HEK293 (cell line): ENCODE data around the gene PPARGC1A.

Experiments
- CTCF ChIA-PET: fragments of 350-600 bp; formaldehyde crosslinking; extraction: SDS; loops from one replicate; lab custom pipeline; 2021; ENCODE audit warnings: antibody characterized with exemption; lab: Yijun Ruan, JAX
- POLR2A ChIA-PET: fragments of 300-600 bp; formaldehyde crosslinking; extraction: SDS; loops from one replicate; lab custom pipeline; 2020; ENCODE audit warnings: antibody characterized with exemption, inconsistent platforms; lab: Yijun Ruan, JAX
- H3K27ac ChIP-seq: fragments of 200-500 bp; sonication (Bioruptor generic); 2 replicates; pipeline ENCODE4 v1.5.1; 2014; ENCODE audit warnings: low read depth, low read length, control low read depth, inconsistent platforms; ENCODE audit errors: extremely low read depth
- H3K36me3 ChIP-seq, 2 experiments: fragments of 200-500 bp in 1 of 2; sonication (Bioruptor generic) in 1 of 2; 1 replicate in 1 of 2; 2 replicates in 1 of 2; pipeline ENCODE4 v1.5.1; 2014 to 2017; ENCODE audit warnings: inconsistent platforms in 2 of 2, low read length in 2 of 2; ENCODE audit not compliant: control insufficient read depth in 2 of 2, insufficient read depth in 1 of 2
- H3K4me1 ChIP-seq: fragments of 200-500 bp; sonication (Bioruptor generic); 2 replicates; pipeline ENCODE4 v1.5.1; 2014; ENCODE audit warnings: mild to moderate bottlenecking, low read length, inconsistent platforms; ENCODE audit not compliant: control insufficient read depth, insufficient read depth
- H3K4me3 ChIP-seq: 2 replicates; pipeline ENCODE4 v1.5.1; 2011; ENCODE audit warnings: low read depth, mild to moderate bottlenecking, control low read depth, low read length, moderate library complexity
- H3K9me3 ChIP-seq: fragments of 200-500 bp; sonication (Bioruptor generic); 2 replicates; pipeline ENCODE4 v1.5.1; 2014; ENCODE audit warnings: low read depth, low read length, inconsistent platforms; ENCODE audit not compliant: control insufficient read depth, insufficient read depth
- BCL11A ChIP-seq: fragments of 450-650 bp; formaldehyde crosslinking; IDR thresholded peaks from 2 replicates; pipeline ENCODE4 v1.5.1; 2016; ENCODE audit warnings: low read depth, missing biosample characterization, missing genetic modification characterization
- BCL11B ChIP-seq: fragments of 450-650 bp; formaldehyde crosslinking; IDR thresholded peaks from 2 replicates; pipeline ENCODE4 v1.5.1; 2016; ENCODE audit warnings: low read depth, missing biosample characterization, missing genetic modification characterization
- GLIS2 ChIP-seq: fragments of 450-650 bp; formaldehyde crosslinking; IDR thresholded peaks from 2 replicates; pipeline ENCODE4 v1.5.1; 2016; ENCODE audit warnings: missing biosample characterization, missing genetic modification characterization
- MZF1 ChIP-seq: fragments of 450-650 bp; formaldehyde crosslinking; IDR thresholded peaks from 2 replicates; pipeline ENCODE4 v1.5.1; 2017; ENCODE audit warnings: missing biosample characterization, missing genetic modification characterization, borderline replicate concordance
- PRDM4 ChIP-seq: fragments of 450-650 bp; formaldehyde crosslinking; IDR thresholded peaks from 2 replicates; pipeline ENCODE4 v1.5.1; 2017; ENCODE audit warnings: missing biosample characterization, missing genetic modification characterization
- SCRT1 ChIP-seq: fragments of 450-650 bp; formaldehyde crosslinking; IDR thresholded peaks from 2 replicates; pipeline ENCODE4 v1.5.1; 2016; ENCODE audit warnings: missing biosample characterization, missing genetic modification characterization, borderline replicate concordance
- ZBTB48 ChIP-seq: fragments of 450-650 bp; formaldehyde crosslinking; IDR thresholded peaks from 2 replicates; pipeline ENCODE4 v1.5.1; 2016; ENCODE audit warnings: missing biosample characterization, missing genetic modification characterization
- ZFP69B ChIP-seq: fragments of 450-650 bp; formaldehyde crosslinking; IDR thresholded peaks from 2 replicates; pipeline ENCODE4 v1.5.1; 2016; ENCODE audit warnings: missing biosample characterization, missing genetic modification characterization
- ZNF155 ChIP-seq: fragments of 450-650 bp; formaldehyde crosslinking; IDR thresholded peaks from 2 replicates; pipeline ENCODE4 v1.5.1; 2016; ENCODE audit warnings: missing biosample characterization, missing genetic modification characterization
- ZNF19 ChIP-seq: fragments of 450-650 bp; formaldehyde crosslinking; IDR thresholded peaks from 2 replicates; pipeline ENCODE4; 2016; ENCODE audit warnings: missing biosample characterization, missing genetic modification characterization, low read depth
- ZNF2 ChIP-seq: fragments of 450-650 bp; formaldehyde crosslinking; IDR thresholded peaks from 2 replicates; pipeline ENCODE4 v1.5.1; 2016; ENCODE audit warnings: missing biosample characterization, missing genetic modification characterization
- ZNF221 ChIP-seq: fragments of 450-650 bp; formaldehyde crosslinking; IDR thresholded peaks from 2 replicates; pipeline ENCODE4 v1.5.1; 2017; ENCODE audit warnings: missing biosample characterization, missing genetic modification characterization, borderline replicate concordance
- ZNF266 ChIP-seq: fragments of 450-650 bp; formaldehyde crosslinking; IDR thresholded peaks from 2 replicates; pipeline ENCODE4 v1.5.1; 2016; ENCODE audit warnings: missing biosample characterization, missing genetic modification characterization, low read depth
- ZNF510 ChIP-seq: fragments of 450-650 bp; formaldehyde crosslinking; IDR thresholded peaks from 2 replicates; pipeline ENCODE4 v1.5.1; 2018; ENCODE audit warnings: mild to moderate bottlenecking, missing genetic modification characterization, missing biosample characterization; ENCODE audit not compliant: insufficient replicate concordance
- ZNF571 ChIP-seq: fragments of 450-650 bp; formaldehyde crosslinking; IDR thresholded peaks from 2 replicates; pipeline ENCODE4 v1.5.0; 2017; ENCODE audit warnings: missing biosample characterization, missing genetic modification characterization
- ZNF623 ChIP-seq: fragments of 450-650 bp; formaldehyde crosslinking; IDR thresholded peaks from 2 replicates; pipeline ENCODE4 v1.5.1; 2016; ENCODE audit warnings: missing biosample characterization, missing genetic modification characterization
- ZNF629 ChIP-seq: fragments of 450-650 bp; formaldehyde crosslinking; IDR thresholded peaks from 2 replicates; pipeline ENCODE4 v1.5.1; 2017; ENCODE audit warnings: missing biosample characterization, missing genetic modification characterization
- ZNF677 ChIP-seq: fragments of 450-650 bp; IDR thresholded peaks from 2 replicates; pipeline ENCODE4 v1.5.0; 2018; ENCODE audit warnings: missing biosample characterization, mild to moderate bottlenecking, missing genetic modification characterization, moderate library complexity
- ZNF701 ChIP-seq: fragments of 450-650 bp; formaldehyde crosslinking; IDR thresholded peaks from 2 replicates; pipeline ENCODE4 v1.5.1; 2016; ENCODE audit warnings: missing biosample characterization, missing genetic modification characterization
- ZNF704 ChIP-seq: fragments of 450-650 bp; formaldehyde crosslinking; IDR thresholded peaks from 2 replicates; pipeline ENCODE4 v1.5.1; 2016; ENCODE audit warnings: missing biosample characterization, missing genetic modification characterization
- ZNF707 ChIP-seq: fragments of 450-650 bp; formaldehyde crosslinking; IDR thresholded peaks from 2 replicates; pipeline ENCODE4 v1.5.1; 2016; ENCODE audit warnings: missing biosample characterization, missing genetic modification characterization
- ZNF76 ChIP-seq: fragments of 450-650 bp; formaldehyde crosslinking; IDR thresholded peaks from 2 replicates; pipeline ENCODE4; 2016; ENCODE audit warnings: low read depth, missing biosample characterization, missing genetic modification characterization, borderline replicate concordance
- ZNF776 ChIP-seq: fragments of 450-650 bp; formaldehyde crosslinking; IDR thresholded peaks from 2 replicates; pipeline ENCODE4 v1.5.0; 2017; ENCODE audit warnings: missing biosample characterization, missing genetic modification characterization, borderline replicate concordance
- ZSCAN16 ChIP-seq: fragments of 450-650 bp; formaldehyde crosslinking; IDR thresholded peaks from 2 replicates; pipeline ENCODE4 v1.5.1; 2016; ENCODE audit warnings: missing biosample characterization, missing genetic modification characterization
- TF ChIP-seq, protein P1 (sequence below): fragments of 450-650 bp; formaldehyde crosslinking; IDR thresholded peaks from 2 replicates; pipeline ENCODE4 v1.5.1; 2016; ENCODE audit warnings: missing biosample characterization, missing genetic modification characterization
- TF ChIP-seq, protein P2 (sequence below): fragments of 450-650 bp; formaldehyde crosslinking; IDR thresholded peaks from 2 replicates; pipeline ENCODE4 v1.5.1; 2016; ENCODE audit warnings: missing biosample characterization, missing genetic modification characterization, borderline replicate concordance

PPARGC1A gene

GRCh38 chr4:23889814-23890341 is at the start of gene PPARGC1A:
TSS of gene PPARGC1A (minus strand) at chr4:23890047. CDS start at chr4:23889957, 90 bp downstream.
- no peak within 1 kb of the TSS; the same call in 1 of the 2 replicates for H3K27ac ChIP-seq
- ChIA-PET POLR2A (interaction anchor here (0.6 to 1.2 kb wide), 4 partner anchors 8 to 76 kb away, joined by 3 read pairs; no protein-coding TSS in a partner anchor), CTCF (interaction anchor here (0.7 to 2.2 kb wide), 3 partner anchors 14 to 82 kb away, joined by 3 to 8 read pairs (median 3); no protein-coding TSS in a partner anchor)
- H3K4me3 ChIP-seq, result peak within 1 kb of the TSS; percentile 47
- no peaks in the 10 kb centered on the region for H3K9me3 ChIP-seq
- no peaks in the 10 kb centered on the region for H3K4me1 ChIP-seq
- no peaks in the 10 kb centered on the region for H3K36me3 ChIP-seq
- TF ChIP-seq ZBTB48 (tag by site-specific recombination) (peak; percentile 84; the same call in 1 of the 2 replicates), ZNF707 (tag by site-specific recombination) (no peak), BCL11B (tag by site-specific recombination) (no peak), ZNF704 (tag by site-specific recombination) (no peak), ZNF266 (tag by site-specific recombination) (no peak), PRDM4 (tag by site-specific recombination) (no peak), ZNF701 (tag by site-specific recombination) (no peak), ZNF19 (tag by site-specific recombination) (no peak), ZNF155 (tag by site-specific recombination) (no peak), GLIS2 (no peak), ZSCAN16 (tag by site-specific recombination) (no peak), ZNF510 (tag by site-specific recombination) (no peak), ZNF677 (no peak), ZFP69B (tag by site-specific recombination) (no peak), ZNF571 (tag by site-specific recombination) (no peak), ZNF221 (tag by site-specific recombination) (no peak), SCRT1 (tag by site-specific recombination) (no peak), MZF1 (tag by site-specific recombination) (0 out of 2 replicates have a peak, but pooled peaks have one; percentile 24), ZNF776 (tag by site-specific recombination) (no peak), ZNF2 (tag by site-specific recombination) (peak; percentile 51; the same call in 1 of the 2 replicates), ZNF629 (tag by site-specific recombination) (peak; percentile 97), BCL11A (tag by site-specific recombination) (no peak), ZNF76 (tag by site-specific recombination) (no peak), ZNF623 (tag by site-specific recombination) (no peak)
- TF ChIP-seq, protein P1, sequence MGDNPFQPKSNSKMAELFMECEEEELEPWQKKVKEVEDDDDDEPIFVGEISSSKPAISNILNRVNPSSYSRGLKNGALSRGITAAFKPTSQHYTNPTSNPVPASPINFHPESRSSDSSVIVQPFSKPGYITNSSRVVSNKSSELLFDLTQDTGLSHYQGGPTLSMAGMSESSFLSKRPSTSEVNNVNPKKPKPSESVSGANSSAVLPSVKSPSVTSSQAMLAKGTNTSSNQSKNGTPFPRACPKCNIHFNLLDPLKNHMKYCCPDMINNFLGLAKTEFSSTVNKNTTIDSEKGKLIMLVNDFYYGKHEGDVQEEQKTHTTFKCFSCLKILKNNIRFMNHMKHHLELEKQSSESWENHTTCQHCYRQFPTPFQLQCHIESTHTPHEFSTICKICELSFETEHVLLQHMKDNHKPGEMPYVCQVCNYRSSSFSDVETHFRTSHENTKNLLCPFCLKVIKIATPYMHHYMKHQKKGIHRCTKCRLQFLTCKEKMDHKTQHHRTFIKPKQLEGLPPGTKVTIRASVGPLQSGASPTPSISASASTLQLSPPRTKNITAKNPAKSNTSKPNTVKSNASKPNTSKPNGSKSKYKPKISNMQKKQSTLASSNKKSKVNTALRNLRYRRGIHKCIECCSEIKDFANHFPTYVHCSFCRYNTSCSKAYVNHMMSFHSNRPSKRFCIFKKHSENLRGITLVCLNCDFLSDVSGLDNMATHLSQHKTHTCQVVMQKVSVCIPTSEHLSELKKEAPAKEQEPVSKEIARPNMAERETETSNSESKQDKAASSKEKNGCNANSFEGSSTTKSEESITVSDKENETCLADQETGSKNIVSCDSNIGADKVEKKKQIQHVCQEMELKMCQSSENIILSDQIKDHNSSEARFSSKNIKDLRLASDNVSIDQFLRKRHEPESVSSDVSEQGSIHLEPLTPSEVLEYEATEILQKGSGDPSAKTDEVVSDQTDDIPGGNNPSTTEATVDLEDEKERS (tag by site-specific recombination), result no peak
- TF ChIP-seq, protein P2, sequence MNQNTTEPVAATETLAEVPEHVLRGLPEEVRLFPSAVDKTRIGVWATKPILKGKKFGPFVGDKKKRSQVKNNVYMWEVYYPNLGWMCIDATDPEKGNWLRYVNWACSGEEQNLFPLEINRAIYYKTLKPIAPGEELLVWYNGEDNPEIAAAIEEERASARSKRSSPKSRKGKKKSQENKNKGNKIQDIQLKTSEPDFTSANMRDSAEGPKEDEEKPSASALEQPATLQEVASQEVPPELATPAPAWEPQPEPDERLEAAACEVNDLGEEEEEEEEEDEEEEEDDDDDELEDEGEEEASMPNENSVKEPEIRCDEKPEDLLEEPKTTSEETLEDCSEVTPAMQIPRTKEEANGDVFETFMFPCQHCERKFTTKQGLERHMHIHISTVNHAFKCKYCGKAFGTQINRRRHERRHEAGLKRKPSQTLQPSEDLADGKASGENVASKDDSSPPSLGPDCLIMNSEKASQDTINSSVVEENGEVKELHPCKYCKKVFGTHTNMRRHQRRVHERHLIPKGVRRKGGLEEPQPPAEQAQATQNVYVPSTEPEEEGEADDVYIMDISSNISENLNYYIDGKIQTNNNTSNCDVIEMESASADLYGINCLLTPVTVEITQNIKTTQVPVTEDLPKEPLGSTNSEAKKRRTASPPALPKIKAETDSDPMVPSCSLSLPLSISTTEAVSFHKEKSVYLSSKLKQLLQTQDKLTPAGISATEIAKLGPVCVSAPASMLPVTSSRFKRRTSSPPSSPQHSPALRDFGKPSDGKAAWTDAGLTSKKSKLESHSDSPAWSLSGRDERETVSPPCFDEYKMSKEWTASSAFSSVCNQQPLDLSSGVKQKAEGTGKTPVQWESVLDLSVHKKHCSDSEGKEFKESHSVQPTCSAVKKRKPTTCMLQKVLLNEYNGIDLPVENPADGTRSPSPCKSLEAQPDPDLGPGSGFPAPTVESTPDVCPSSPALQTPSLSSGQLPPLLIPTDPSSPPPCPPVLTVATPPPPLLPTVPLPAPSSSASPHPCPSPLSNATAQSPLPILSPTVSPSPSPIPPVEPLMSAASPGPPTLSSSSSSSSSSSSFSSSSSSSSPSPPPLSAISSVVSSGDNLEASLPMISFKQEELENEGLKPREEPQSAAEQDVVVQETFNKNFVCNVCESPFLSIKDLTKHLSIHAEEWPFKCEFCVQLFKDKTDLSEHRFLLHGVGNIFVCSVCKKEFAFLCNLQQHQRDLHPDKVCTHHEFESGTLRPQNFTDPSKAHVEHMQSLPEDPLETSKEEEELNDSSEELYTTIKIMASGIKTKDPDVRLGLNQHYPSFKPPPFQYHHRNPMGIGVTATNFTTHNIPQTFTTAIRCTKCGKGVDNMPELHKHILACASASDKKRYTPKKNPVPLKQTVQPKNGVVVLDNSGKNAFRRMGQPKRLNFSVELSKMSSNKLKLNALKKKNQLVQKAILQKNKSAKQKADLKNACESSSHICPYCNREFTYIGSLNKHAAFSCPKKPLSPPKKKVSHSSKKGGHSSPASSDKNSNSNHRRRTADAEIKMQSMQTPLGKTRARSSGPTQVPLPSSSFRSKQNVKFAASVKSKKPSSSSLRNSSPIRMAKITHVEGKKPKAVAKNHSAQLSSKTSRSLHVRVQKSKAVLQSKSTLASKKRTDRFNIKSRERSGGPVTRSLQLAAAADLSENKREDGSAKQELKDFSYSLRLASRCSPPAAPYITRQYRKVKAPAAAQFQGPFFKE, result no peak
